Keratinocyte (primary cell): ENCODE measurements around the gene ITGB1. TPM values are rescaled to one million over a fixed set of nuclear protein-coding genes. Genes with fewer than 3 reads are reported as not detected.
"Not testable (repeated sequence)": the region's sequence is repeated elsewhere in the genome, so short reads cannot be mapped to it uniquely, and the experiment has no call there.

Experiments used
- DNase-seq: peaks from one replicate; pipeline ENCODE4 v3.0.0-alpha.2; 2011; ENCODE audit warnings: low read depth, missing footprints, low spot score
- FAIRE-seq: peaks from 2 replicates; lab custom pipeline; 2011; peaks lifted over from hg19 to GRCh38; lab: Jason Lieb, UNC
- H2AFZ ChIP-seq: 2 replicates; pipeline ENCODE4 v1.6.0; 2012; ENCODE audit warnings: low read length, control low read depth, inconsistent platforms; ENCODE audit not compliant: control insufficient read depth
- H3K27ac ChIP-seq: 2 replicates; pipeline ENCODE4 v1.5.1; 2011; ENCODE audit warnings: low read length; ENCODE audit not compliant: control insufficient read depth, insufficient read depth
- H3K27me3 ChIP-seq: 3 replicates; pipeline ENCODE4 v1.6.0; 2011; ENCODE audit warnings: low read length; ENCODE audit not compliant: control insufficient read depth, insufficient read depth; ENCODE audit errors: extremely low read depth
- H3K36me3 ChIP-seq, 2 experiments: 2 replicates in 1 of 2; 3 replicates in 1 of 2; pipeline ENCODE4 v1.5.1; 2011; ENCODE audit warnings: low read length in 2 of 2, mild to moderate bottlenecking in 1 of 2; ENCODE audit not compliant: control insufficient read depth in 2 of 2, insufficient read depth in 2 of 2; ENCODE audit errors: extremely low read depth in 1 of 2
- H3K4me1 ChIP-seq: 3 replicates; pipeline ENCODE4 v1.5.1; 2011; ENCODE audit warnings: low read length; ENCODE audit not compliant: control insufficient read depth, insufficient read depth; ENCODE audit errors: extremely low read depth
- H3K4me2 ChIP-seq: 3 replicates; pipeline ENCODE4 v1.6.0; 2011; ENCODE audit warnings: low read depth, low read length; ENCODE audit not compliant: control insufficient read depth, insufficient read depth; ENCODE audit errors: extremely low read depth
- H3K4me3 ChIP-seq, 3 experiments: fragments of 200-600 bp in 1 of 3; sonication (generic) in 1 of 3; 2 replicates in 2 of 3; 3 replicates in 1 of 3; pipeline ENCODE4 v1.5.1; 2011 to 2016; ENCODE audit warnings: low read length in 3 of 3, mild to moderate bottlenecking in 3 of 3, control low read depth in 2 of 3, inconsistent platforms in 1 of 3, low read depth in 1 of 3, mixed read lengths in 1 of 3, mixed run types in 1 of 3, moderate library complexity in 1 of 3; ENCODE audit not compliant: control insufficient read depth in 2 of 3, insufficient read depth in 2 of 3; ENCODE audit errors: extremely low read depth in 1 of 3
- H3K79me2 ChIP-seq: 2 replicates; pipeline ENCODE4 v1.6.0; 2012; ENCODE audit warnings: low read length; ENCODE audit not compliant: control insufficient read depth, insufficient read depth
- H3K9ac ChIP-seq: 3 replicates; pipeline ENCODE4 v1.6.0; 2011; ENCODE audit warnings: low read length; ENCODE audit not compliant: control insufficient read depth, insufficient read depth; ENCODE audit errors: extremely low read depth
- H3K9me1 ChIP-seq: 3 replicates; pipeline ENCODE4 v1.6.0; 2011; ENCODE audit warnings: low read length; ENCODE audit not compliant: control insufficient read depth, insufficient read depth; ENCODE audit errors: extremely low read depth
- H3K9me3 ChIP-seq: 2 replicates; pipeline ENCODE4 v1.5.1; 2012; ENCODE audit warnings: low read depth, low read length; ENCODE audit not compliant: control insufficient read depth
- H4K20me1 ChIP-seq: 3 replicates; pipeline ENCODE4 v1.6.0; 2011; ENCODE audit warnings: low read length; ENCODE audit not compliant: control insufficient read depth, insufficient read depth; ENCODE audit errors: extremely low read depth
- EZH2 ChIP-seq: IDR thresholded peaks from one replicate; pipeline ENCODE4 v1.6.1; 2012; ENCODE audit warnings: inconsistent platforms, mild to moderate bottlenecking, low read length, moderate library complexity
- dilution Hi-C: fragments of 300-500 bp; cut with MboI; formaldehyde crosslinking; loops from one replicate; pipeline ENCODE4 v1.7.0; 2020; ENCODE audit warnings: low sequenced_read_pairs; ENCODE audit not compliant: extremely low pct_ligation_motif_present
- polyA plus RNA-seq, 5 experiments: library from polyadenylated mRNA; depleted of rRNA in 3 of 5; stranded (reverse) in 3 of 5; stranded (forward) in 1 of 5; unstranded in 1 of 5; fragments of >200 nt; gene quantifications; 1 replicate in 1 of 5; 2 replicates in 3 of 5; 3 replicates in 1 of 5; pipeline versions ENCODE4 v1.2.1 to v1.2.3, GENCODE V29; 2011 to 2012; ENCODE audit warnings: missing spikeins in 2 of 5, low read depth in 1 of 5, low replicate concordance in 1 of 5
- TF ChIP-seq, protein P1 (sequence below), 3 experiments: IDR thresholded peaks in 1 of 3; conservative IDR thresholded peaks in 1 of 3; optimal IDR thresholded peaks in 1 of 3; 2 replicates in 2 of 3; 3 replicates in 1 of 3; pipeline versions ENCODE3 to v1.5.1; 2011; ENCODE audit warnings: low read length in 3 of 3, mild to moderate bottlenecking in 3 of 3, moderate library complexity in 2 of 3, control low read depth in 1 of 3, inconsistent platforms in 1 of 3; ENCODE audit not compliant: insufficient read depth in 2 of 3; ENCODE audit errors: extremely low read depth in 1 of 3

ITGB1 gene
- polyA plus RNA-seq, 1 donor (not counting 4 experiments of a cell fraction or from before 2014, with no cell fraction given), result 1,445 TPM

DNA sequence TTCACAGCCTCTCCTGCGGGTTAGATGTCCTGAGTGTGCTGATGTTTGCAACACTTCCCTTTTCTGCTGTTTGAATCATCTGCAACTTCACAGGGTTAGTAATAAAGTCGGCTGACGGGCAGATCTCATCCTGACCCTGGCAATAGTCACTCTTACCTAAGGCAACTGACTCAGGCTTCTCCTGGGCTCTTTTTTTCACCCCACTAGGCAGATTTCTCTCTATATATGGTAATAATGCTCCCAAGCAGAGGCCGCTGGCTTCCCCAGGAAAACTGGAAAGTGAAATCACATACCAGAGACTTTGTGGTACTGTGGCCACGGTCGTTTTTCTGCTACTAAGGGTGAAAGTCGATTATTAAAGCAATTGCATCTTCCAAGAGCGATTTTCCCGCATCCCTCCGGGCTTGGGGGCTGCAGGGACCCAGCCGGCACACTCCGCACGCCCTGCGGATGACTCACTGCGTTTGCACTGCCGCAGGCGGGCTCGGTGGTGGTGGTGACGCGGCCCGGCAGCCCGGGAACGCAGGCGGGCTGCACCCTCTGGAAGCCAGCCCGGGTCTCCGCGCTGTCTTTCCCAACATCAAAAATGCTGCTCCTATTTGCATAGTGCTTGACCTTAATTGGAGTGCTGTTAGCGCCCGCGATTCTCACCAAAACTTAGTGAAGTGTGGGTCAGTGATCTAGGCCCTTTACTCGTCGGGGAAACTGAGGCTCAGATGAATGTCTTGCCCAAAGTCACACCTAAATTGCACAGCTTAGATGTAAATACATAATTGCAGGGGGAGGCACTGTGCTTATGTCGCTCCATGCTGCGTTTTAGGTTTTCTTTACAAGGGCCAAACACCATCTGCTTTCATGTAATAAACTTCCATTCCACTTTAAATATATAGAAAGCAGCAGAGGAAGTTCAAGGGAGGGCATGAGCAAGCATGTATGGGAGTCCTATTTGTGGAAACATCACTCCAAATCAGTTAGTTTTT is 47.6 kb upstream of the ITGB1 start:
- Histone ChIP-seq H3K9ac (peak overlapping the region; percentile 88), H4K20me1 (no peaks in the 10 kb centered on the region), H3K9me1 (no peaks in the 10 kb centered on the region), H3K36me3 (no peaks in the 10 kb centered on the region), H3K79me2 (peaks cover 17% of the 10 kb centered on the region), H3K4me3 (peak overlapping the region; percentile 16 to 78 (median 72)), H3K4me1 (peaks cover 49% of the 10 kb centered on the region), H2AFZ (peak overlapping the region; percentile 52), H3K9me3 (no peaks in the 10 kb centered on the region), H3K4me2 (peak overlapping the region; percentile 95), H3K27ac (peak overlapping the region; percentile 98), H3K27me3 (no peaks in the 10 kb centered on the region)
- DNase-seq (no peak), FAIRE-seq (peak; percentile 95)
- dilution Hi-C loops, result no loop called here
- TF ChIP-seq, protein P1, sequence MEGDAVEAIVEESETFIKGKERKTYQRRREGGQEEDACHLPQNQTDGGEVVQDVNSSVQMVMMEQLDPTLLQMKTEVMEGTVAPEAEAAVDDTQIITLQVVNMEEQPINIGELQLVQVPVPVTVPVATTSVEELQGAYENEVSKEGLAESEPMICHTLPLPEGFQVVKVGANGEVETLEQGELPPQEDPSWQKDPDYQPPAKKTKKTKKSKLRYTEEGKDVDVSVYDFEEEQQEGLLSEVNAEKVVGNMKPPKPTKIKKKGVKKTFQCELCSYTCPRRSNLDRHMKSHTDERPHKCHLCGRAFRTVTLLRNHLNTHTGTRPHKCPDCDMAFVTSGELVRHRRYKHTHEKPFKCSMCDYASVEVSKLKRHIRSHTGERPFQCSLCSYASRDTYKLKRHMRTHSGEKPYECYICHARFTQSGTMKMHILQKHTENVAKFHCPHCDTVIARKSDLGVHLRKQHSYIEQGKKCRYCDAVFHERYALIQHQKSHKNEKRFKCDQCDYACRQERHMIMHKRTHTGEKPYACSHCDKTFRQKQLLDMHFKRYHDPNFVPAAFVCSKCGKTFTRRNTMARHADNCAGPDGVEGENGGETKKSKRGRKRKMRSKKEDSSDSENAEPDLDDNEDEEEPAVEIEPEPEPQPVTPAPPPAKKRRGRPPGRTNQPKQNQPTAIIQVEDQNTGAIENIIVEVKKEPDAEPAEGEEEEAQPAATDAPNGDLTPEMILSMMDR (optimal IDR thresholded peaks at IDR 0.05 in 1 of 3, IDR thresholded peaks at IDR 0.05 in 1 of 3, conservative IDR thresholded peaks at IDR 0.05 in 1 of 3; ENCODE audit: extremely low read depth in 1 of 3, insufficient read depth in 2 of 3, low read length in 3 of 3), result no peak
- TF ChIP-seq EZH2, result no peak

DNA sequence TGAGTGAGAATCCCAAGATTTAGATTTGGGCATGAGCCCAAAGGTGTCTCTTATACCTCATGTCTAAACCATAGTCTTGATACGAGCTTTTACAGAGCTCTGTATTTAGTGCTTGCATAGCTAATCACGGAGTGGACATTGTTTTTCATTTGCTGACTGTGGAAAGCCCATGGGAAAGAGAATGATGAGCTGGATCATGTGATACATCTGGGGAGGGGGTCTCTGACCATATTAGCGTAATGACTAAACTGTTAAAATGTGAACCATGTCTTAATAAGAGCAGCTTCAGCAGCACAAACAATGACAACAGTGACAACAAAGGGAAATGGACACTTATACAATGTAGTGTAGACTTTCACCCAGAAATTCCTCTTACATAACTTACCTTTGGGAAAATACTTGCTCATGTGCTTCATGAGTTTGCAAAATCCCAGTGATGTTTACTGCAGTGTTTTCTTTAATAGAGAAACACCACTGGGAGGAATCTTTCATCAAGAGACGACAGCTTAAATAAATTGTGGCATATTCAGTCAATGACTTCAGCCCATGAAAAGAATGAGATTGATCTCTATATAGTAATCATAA is 44.0 kb upstream of the ITGB1 start:
- Histone ChIP-seq H3K9me1 (peaks cover 2% of the 10 kb centered on the region), H3K4me2 (no peak overlapping the region)
- peak; percentile 29 for FAIRE-seq

GRCh38 chr10:32998060-32998581 is 40.1 kb upstream of the ITGB1 start:
- dilution Hi-C loops, FAIRE-seq, H3K9me1 ChIP-seq, DNase-seq, H3K4me3 ChIP-seq, H3K79me2 ChIP-seq, H3K27me3 ChIP-seq, H3K9me3 ChIP-seq, H3K36me3 ChIP-seq, H4K20me1 ChIP-seq: not testable (repeated sequence)
- Histone ChIP-seq H2AFZ (peak overlapping the region; percentile 48), H3K4me2 (peak overlapping the region; percentile 58), H3K9ac (peak overlapping the region; percentile 65), H3K27ac (peak overlapping the region; percentile 85), H3K4me1 (peaks cover 15% of the 10 kb centered on the region)

More for the DNA sequence above, 44.0 kb upstream of the ITGB1 start:
- Histone ChIP-seq H3K79me2 (peaks cover 10% of the 10 kb centered on the region), H3K36me3 (no peaks in the 10 kb centered on the region), H3K4me1 (peaks cover 42% of the 10 kb centered on the region), H3K9me3 (no peaks in the 10 kb centered on the region), H3K4me3 (no peak overlapping the region), H3K27ac (no peak overlapping the region), H3K27me3 (no peaks in the 10 kb centered on the region), H4K20me1 (no peaks in the 10 kb centered on the region), H2AFZ (no peak overlapping the region), H3K9ac (no peak overlapping the region)
- TF ChIP-seq, protein P1 (optimal IDR thresholded peaks at IDR 0.05 in 1 of 3, IDR thresholded peaks at IDR 0.05 in 1 of 3, conservative IDR thresholded peaks at IDR 0.05 in 1 of 3; ENCODE audit: extremely low read depth in 1 of 3, insufficient read depth in 2 of 3, low read length in 3 of 3), result no peak
- TF ChIP-seq EZH2, result no peak
- dilution Hi-C loops, result no loop called here
- DNase-seq, result no peak
